B cell (primary cell): ENCODE results near the gene GPATCH8. TPM values are rescaled to one million over a fixed set of nuclear protein-coding genes. Genes with fewer than 3 reads are reported as not detected.
"Not testable (repeated sequence)": the region's sequence is repeated elsewhere in the genome, so short reads cannot be mapped to it uniquely, and the experiment has no call there.

Experiments
- ATAC-seq: fragments of 200-7000 bp; cut with Tn5 transposase; one replicate; pipeline ENCODE4 v1.10.0; 2021; ENCODE audit warnings: low read depth, mild to moderate bottlenecking, moderate number of reproducible peaks, moderate library complexity
- CTCF ChIA-PET: fragments of 350-600 bp; sonication (Branson Sonifier 250); formaldehyde crosslinking; loops from one replicate; lab custom pipeline; 2021; ENCODE audit warnings: antibody characterized with exemption, inconsistent platforms; lab: Charles Lee
- POLR2A ChIA-PET: fragments of 350-600 bp; sonication (Branson Sonifier 250); formaldehyde crosslinking; loops from one replicate; lab custom pipeline; 2021; ENCODE audit warnings: antibody characterized with exemption; lab: Charles Lee
- DNase-seq: peaks from one replicate; pipeline ENCODE4 v3.0.0; 2013
- H2AFZ ChIP-seq: 2 replicates; pipeline ENCODE4 v1.6.1; 2012; ENCODE audit warnings: mild to moderate bottlenecking, low read depth, low read length; ENCODE audit not compliant: insufficient read depth, poor library complexity, severe bottlenecking
- H3K27ac ChIP-seq, 2 donors: 1 replicate in 1 of 2; 2 replicates in 1 of 2; pipeline ENCODE4 v1.5.1; 2012 to 2013; ENCODE audit warnings: low read length in 2 of 2, mild to moderate bottlenecking in 2 of 2, moderate library complexity in 1 of 2
- H3K27me3 ChIP-seq, 4 experiments: fragments of 200-600 bp in 1 of 4; sonication (generic) in 1 of 4; replicated peaks in 1 of 4; 1 replicate in 2 of 4; 2 replicates in 2 of 4; pipeline versions ENCODE4 v1.6.1 to v1.7.0; 2013 to 2016; ENCODE audit warnings: low read length in 3 of 4, mild to moderate bottlenecking in 2 of 4, mixed read lengths in 1 of 4, moderate library complexity in 1 of 4; ENCODE audit not compliant: insufficient read depth in 4 of 4, control insufficient read depth in 3 of 4; ENCODE audit errors: control extremely low read depth in 1 of 4
- H3K36me3 ChIP-seq, 2 experiments: replicated peaks in 1 of 2; 1 replicate in 1 of 2; 2 replicates in 1 of 2; pipeline versions ENCODE4 v1.6.1 to v1.7.1; 2013; ENCODE audit warnings: low read length in 1 of 2; ENCODE audit not compliant: insufficient read depth in 2 of 2, control insufficient read depth in 1 of 2; ENCODE audit errors: control extremely low read depth in 1 of 2, extremely low read depth in 1 of 2
- H3K4me1 ChIP-seq, 2 donors: fragments of 200-600 bp in 1 of 2; sonication (generic) in 1 of 2; 1 replicate in 1 of 2; 2 replicates in 1 of 2; pipeline versions ENCODE4 v1.5.1 to v1.6.1; 2013 to 2017; ENCODE audit warnings: low read length in 2 of 2; ENCODE audit not compliant: control insufficient read depth in 2 of 2, insufficient read depth in 2 of 2
- H3K4me2 ChIP-seq: replicated peaks from 2 replicates; pipeline ENCODE3; 2012; ENCODE audit warnings: mild to moderate bottlenecking, low read depth, low read length; ENCODE audit not compliant: poor library complexity, severe bottlenecking
- H3K4me3 ChIP-seq, 5 experiments: fragments of 200-600 bp in 1 of 5; sonication (generic) in 1 of 5; 1 replicate in 3 of 5; 2 replicates in 2 of 5; pipeline versions ENCODE4 v1.5.1 to v1.7.0; 2011 to 2016; ENCODE audit warnings: low read length in 4 of 5, mild to moderate bottlenecking in 4 of 5, low read depth in 2 of 5, control low read depth in 1 of 5, moderate library complexity in 1 of 5; ENCODE audit not compliant: insufficient read depth in 1 of 5; ENCODE audit errors: control extremely low read depth in 1 of 5, extremely low read depth in 1 of 5
- H3K79me2 ChIP-seq: fragments of 200-600 bp; sonication (generic); one replicate; pipeline ENCODE4 v1.6.0; 2016; ENCODE audit warnings: low read length; ENCODE audit not compliant: control insufficient read depth, insufficient read depth
- H3K9ac ChIP-seq: fragments of 200-600 bp; sonication (generic); 2 replicates; pipeline ENCODE4 v1.6.1; 2017; ENCODE audit warnings: mild to moderate bottlenecking, low read length, moderate library complexity
- H3K9me3 ChIP-seq, 3 donors: one replicate each; pipeline versions ENCODE4 v1.6.1 to v1.7.1; 2013; ENCODE audit warnings: low read length in 2 of 3; ENCODE audit not compliant: control insufficient read depth in 2 of 3, insufficient read depth in 1 of 3; ENCODE audit errors: control extremely low read depth in 1 of 3
- H4K20me1 ChIP-seq: 2 replicates; pipeline ENCODE4 v1.6.0; 2012; ENCODE audit warnings: mild to moderate bottlenecking, low read length; ENCODE audit not compliant: insufficient read depth, control insufficient read depth, poor library complexity, severe bottlenecking
- H3K27ac Mint-ChIP-seq: one replicate; pipeline ENCODE4 v1.8.0; 2021; ENCODE audit warnings: mixed read lengths
- H3K27me3 Mint-ChIP-seq: one replicate; pipeline ENCODE4 v1.8.0; 2021; ENCODE audit warnings: mixed read lengths
- H3K4me1 Mint-ChIP-seq: one replicate; pipeline ENCODE4 v1.8.0; 2021; ENCODE audit warnings: mixed read lengths
- H3K4me3 Mint-ChIP-seq: one replicate; pipeline ENCODE4 v1.8.0; 2021; ENCODE audit warnings: mixed read lengths
- H3K9me3 Mint-ChIP-seq: one replicate; pipeline ENCODE4 v1.8.0; 2022; ENCODE audit warnings: mixed read lengths; ENCODE audit not compliant: insufficient read depth
- CTCF ChIP-seq: fragments of 200-600 bp; IDR thresholded peaks from one replicate; pipeline ENCODE4 v1.8.0; 2022; ENCODE audit warnings: antibody characterized with exemption, mild to moderate bottlenecking
- EZH2 ChIP-seq: IDR thresholded peaks from 2 replicates; pipeline ENCODE4 v1.6.1; 2012; ENCODE audit warnings: borderline replicate concordance, low read depth, mild to moderate bottlenecking, moderate library complexity, low read length; ENCODE audit not compliant: insufficient read depth, poor library complexity, severe bottlenecking
- whole genome bisulfite sequencing: methylation state at CpG from one replicate; pipeline ENCODE4 v1.1.5; 2013; ENCODE audit warnings: missing lambda C conversion rate; ENCODE audit not compliant: insufficient coverage; 5-methylcytosine and 5-hydroxymethylcytosine counted together
- intact Hi-C: fragments of 100-400 bp; cut with micrococcal nuclease; formaldehyde crosslinking; loops from one replicate; pipeline ENCODE4 v1.10.0; 2022
- polyA plus RNA-seq: library from polyadenylated mRNA; depleted of rRNA; stranded (reverse); fragments of >200 nt; gene quantifications from 2 replicates; pipeline ENCODE4 v1.2.3, GENCODE V29; 2012
- total RNA-seq, 2 donors: library from RNA; stranded (reverse); fragments of 120-200 nt in 1 of 2; gene quantifications; 1 replicate in 1 of 2; 2 replicates in 1 of 2; pipeline versions ENCODE4 v1.2.3 to v1.2.4, GENCODE V29; 2013 to 2022

The GPATCH8 gene
- total and polyA plus RNA-seq, 2 donors (not counting 1 experiment from before 2014, with no cell fraction given) = 28.3 to 83.4 TPM

- no peak for DNase-seq
- no peak overlapping the region for H3K4me2 ChIP-seq
- H3K4me3 ChIP-seq = no peak overlapping the region
- peaks cover 0 to 30% of the 10 kb centered on the region in 2 experiments for H3K36me3 ChIP-seq
- Mint-ChIP-seq H3K27me3 (no peaks in the 10 kb centered on the region), H3K27ac (no peak overlapping the region), H3K4me3 (no peak overlapping the region), H3K4me1 (peaks cover 2% of the 10 kb centered on the region), H3K9me3 (no peaks in the 10 kb centered on the region)
- no peak overlapping the region for H3K27ac ChIP-seq
- no peaks in the 10 kb centered on the region for H3K79me2 ChIP-seq
- no CpG with 5 or more reads among the region's 2 CpGs for WGBS
- ChIA-PET CTCF (no interaction called here), POLR2A (no interaction called here)
- H3K27me3 ChIP-seq = no peaks in the 10 kb centered on the region
- no peak overlapping the region for H2AFZ ChIP-seq
- H3K4me1 ChIP-seq = peaks cover 2 to 3% of the 10 kb centered on the region in 2 donors
- no peak overlapping the region for H3K9ac ChIP-seq
- H4K20me1 ChIP-seq = peaks cover 14% of the 10 kb centered on the region
- TF ChIP-seq EZH2 = no peak
- no peak for TF ChIP-seq CTCF
- peaks cover 0 to 4% (median 0%) of the 10 kb centered on the region in 3 donors for H3K9me3 ChIP-seq
- intact Hi-C loops = no loop called here
- no peak for ATAC-seq
Observed at GRCh38 chr17:44394833-44395232, 108.4 kb downstream of the GPATCH8 start.

- CTCF ChIA-PET, H3K9me3 ChIP-seq, H3K4me1 ChIP-seq, H3K27me3 Mint-ChIP-seq, intact Hi-C loops, DNase-seq, H3K27ac Mint-ChIP-seq, H3K27me3 ChIP-seq, H3K4me2 ChIP-seq, H3K4me3 Mint-ChIP-seq, H3K9me3 Mint-ChIP-seq, H3K9ac ChIP-seq, ATAC-seq, H3K4me1 Mint-ChIP-seq, H3K27ac ChIP-seq, H3K79me2 ChIP-seq, H3K4me3 ChIP-seq, H2AFZ ChIP-seq: not testable (repeated sequence)
- Histone ChIP-seq H4K20me1 (peaks cover 14% of the 10 kb centered on the region), H3K36me3 (peaks cover 0 to 24% of the 10 kb centered on the region in 2 experiments)
- POLR2A ChIA-PET = interaction anchor here (0.7 kb wide), 1 partner anchor 37 kb away, joined by 5 read pairs; no protein-coding TSS in a partner anchor
- 100% methylated on average over 5 of the region's 9 CpGs for WGBS
Observed at GRCh38 chr17:44394112-44394511, 109.1 kb downstream of the GPATCH8 start.
